Bone marrow (tissue), 2 donors: ENCODE measurements around the gene VEZT.
"Not testable (repeated sequence)": the region's sequence is repeated elsewhere in the genome, so short reads cannot be mapped to it uniquely, and the experiment has no call there.

ENCODE experiments used
- DNase-seq, 2 donors: peaks; one replicate each; lab custom pipeline; 2025; lab: John Stamatoyannopoulos, UW

Gene VEZT

DNA sequence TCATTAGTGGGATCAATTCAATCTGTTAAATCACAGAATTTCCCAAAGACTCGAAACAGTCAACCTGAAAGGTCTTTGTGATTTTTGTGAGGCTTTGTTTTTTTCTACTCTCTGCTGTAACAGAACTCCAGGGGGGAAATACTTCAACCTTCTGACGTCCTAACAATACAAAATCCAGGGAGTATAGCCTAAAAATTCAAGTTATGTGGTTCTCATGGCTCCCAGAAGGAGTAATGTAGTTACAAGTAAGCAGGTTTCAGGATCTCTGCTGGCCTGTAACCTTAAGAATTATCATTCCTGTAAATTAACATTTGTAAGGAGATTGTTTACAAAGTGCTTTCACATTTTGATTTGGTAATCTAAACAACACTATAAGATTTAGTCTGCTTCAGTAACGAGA, 39.9 kb downstream of the VEZT start:
- DNase-seq = no peak

DNA sequence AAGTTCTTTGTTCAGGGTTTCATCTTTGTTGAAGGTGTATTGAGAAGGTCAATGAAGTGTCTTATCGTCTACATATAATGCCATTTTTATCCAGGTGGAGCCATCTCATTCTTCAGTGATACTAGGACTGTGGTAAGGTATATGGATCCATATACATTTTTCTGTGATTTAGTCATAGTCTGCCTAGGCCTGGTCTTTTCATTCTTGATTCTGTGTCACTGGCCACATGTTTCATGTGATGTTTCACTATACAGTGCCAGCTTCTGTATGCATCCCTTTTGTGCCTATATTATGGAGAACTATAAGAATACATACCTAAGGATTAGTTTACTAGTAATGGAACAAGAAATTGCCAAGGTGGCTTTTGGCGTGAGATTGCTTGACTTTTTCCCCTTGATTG, 40.5 kb downstream of the VEZT start:
- no peak for DNase-seq

DNA sequence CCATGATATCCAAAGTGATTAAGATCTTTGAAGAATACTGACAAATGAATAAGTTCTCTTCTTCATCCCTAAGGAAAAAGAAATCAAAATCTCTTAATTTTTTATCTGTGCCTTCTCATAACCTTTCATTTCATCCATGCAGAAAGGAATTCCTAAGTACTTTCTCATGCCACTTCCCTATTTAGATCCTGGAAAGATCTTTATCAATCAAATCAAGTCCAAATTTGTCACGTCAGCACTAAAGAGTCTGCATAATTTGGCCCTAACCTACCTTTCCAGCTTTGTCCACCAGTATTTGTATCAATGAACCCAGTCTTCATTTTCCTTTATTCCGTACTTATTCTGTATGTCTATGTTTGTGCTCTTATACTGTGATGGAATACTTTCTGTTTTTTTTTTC, 41.2 kb downstream of the VEZT start:
- DNase-seq = no peak

DNA sequence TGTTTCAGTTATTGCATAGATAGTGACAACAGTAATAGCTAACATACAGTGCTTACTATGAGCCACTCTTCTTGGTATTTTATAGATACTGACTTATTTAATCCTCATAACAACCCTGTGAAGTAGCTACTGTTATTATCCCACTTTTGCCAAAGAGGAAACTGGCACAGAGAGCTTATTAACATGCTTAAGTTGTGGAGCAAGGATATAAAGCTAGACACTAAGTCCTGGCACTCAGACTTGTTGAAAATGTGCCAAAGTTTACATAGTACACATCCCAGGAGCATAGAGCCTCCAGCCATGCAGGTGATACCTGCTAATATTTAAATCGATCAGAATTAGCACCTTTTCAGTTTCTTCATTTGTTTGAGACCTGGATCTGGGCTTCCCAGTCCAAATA, 41.8 kb downstream of the VEZT start:
- DNase-seq = no peak

DNA sequence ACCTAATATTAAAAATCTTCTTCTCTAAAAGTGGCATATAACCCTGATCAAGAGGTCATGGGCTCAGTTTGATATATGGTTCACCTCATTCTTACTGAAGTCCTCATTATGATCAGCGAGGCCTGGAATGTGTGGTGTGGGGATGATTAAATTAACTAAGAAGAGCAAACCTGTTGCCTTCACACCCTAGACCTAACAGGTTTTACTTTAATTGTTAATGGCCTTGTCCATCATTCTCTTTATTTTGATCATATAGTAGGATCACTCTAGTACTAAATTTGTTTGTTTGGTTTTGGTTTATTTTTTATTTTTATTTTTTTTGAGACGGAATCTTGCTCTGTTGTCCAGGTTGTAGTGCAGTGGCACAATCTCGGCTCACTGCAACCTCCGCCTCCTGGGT, 43.5 kb downstream of the VEZT start:
- no peak for DNase-seq

DNA sequence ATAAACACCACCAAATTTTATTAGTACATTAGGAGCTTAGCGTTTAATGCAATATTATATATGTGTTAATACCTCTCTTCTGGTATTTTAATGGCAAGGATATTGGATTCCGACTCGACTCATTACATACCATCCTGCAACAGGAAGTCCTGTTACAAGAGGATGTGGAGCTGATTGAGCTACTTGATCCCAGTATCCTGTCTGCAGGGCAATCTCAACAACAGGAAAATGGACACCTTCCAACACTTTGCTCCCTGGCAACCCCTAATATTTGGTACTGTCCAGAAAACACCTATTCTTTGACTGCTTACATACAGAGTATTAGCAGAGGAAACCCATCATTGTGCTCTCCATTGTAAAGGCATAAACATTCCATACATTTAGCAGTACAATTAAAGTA, 45.2 kb downstream of the VEZT start:
- no peak for DNase-seq

DNA sequence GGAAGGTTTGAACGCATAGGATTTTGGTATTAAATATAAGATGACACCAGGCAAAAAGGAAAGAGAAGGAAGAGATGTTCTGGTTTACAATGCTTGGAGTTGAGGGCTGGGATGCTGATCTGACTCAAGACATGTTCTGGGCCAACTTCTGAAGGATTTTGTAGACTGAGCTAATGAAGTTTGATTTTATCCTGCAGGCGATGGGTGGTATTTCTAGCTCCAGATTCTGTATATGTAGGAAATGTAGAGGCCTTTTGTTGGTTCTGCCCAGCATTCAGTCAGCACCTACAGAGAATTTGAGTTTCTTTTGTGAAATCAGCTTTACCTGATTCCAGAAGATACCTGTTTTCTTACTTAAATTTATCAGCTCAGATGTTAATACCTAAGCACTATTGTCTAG, 48.2 kb downstream of the VEZT start:
- DNase-seq = no peak

DNA sequence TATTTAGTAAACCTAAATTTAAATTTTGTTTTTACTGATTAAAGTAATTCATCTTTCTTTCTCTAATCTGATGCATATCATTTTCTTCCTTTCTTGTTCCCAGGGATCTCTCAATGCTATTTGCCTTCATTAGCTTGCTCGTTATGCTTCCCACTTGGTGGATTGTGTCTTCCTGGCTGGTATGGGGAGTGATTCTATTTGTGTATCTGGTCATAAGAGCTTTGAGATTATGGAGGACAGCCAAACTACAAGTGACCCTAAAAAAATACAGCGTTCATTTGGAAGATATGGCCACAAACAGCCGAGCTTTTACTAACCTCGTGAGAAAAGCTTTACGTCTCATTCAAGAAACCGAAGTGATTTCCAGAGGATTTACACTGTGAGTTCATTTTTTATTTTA, 48.6 kb downstream of the VEZT start:
- no peak for DNase-seq

DNA sequence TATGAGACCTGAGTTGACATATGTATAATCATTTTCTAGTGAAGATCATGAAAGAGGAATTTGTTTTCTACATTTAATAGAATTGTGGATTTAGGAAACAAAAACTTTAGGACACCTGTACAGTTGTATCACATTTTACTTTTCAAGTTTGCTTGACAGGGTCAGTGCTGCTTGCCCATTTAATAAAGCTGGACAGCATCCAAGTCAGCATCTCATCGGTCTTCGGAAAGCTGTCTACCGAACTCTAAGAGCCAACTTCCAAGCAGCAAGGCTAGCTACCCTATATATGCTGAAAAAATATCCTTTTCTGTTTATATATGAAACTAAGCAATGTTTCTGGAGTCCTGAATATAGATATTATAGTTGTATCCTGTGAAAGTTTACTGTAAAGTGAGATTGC, 52.3 kb downstream of the VEZT start:
- DNase-seq = no peak

DNA sequence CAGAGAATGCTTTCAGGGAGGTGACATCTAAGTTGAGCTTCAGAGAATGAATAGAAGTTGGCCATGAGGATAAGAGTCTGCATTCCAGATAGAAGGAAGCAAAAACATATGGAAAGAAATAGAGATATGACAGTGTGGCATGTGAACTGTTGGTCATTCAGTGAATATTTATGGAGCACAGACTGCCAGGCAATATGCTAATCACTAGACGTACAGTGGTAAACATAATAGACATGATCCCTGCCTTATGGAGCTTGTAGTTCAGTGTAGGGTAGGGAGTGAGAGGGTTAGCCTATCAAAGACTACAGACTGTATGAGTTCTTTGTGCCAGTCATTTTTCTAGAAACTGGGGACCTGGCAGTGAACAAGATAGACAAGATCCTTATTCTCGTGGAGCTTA, 53.9 kb downstream of the VEZT start:
- DNase-seq = no peak

DNA sequence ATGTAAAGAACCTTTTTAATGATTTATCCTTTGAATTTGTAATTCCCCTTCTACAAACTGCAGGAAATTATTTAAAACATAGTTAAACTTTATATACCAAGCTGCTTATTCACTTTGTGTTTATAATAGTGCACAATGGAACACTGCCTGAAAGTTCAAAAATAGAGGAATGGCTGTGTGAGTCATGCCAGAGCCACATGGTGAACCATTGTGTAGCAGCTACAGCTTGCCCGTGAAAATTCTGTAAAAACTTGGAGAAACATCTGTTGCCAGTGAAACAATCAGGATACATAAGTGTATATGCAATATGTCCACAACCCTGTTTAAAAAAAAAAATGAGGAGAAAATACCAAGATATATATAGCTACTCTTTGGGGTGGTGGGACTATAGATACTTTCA, 59.5 kb downstream of the VEZT start:
- no peak for DNase-seq

DNA sequence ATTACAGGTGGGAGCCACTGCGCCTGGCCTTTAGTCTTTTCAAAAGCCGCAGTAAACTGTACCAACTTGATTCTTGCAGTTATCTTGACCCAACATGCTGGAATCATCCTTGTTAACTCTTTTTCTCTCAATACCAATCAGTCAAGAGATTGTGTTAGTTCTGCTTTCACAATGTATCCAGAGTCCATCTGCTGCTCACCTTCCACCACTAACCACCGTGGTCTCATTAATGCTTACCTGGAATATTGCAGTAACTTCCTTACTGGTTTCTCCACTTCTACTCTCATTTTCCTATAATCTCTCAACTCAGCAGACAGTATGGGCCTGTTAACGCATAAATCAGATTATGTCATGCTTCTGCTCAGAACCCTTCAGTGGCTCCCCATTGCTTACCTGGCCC, 62.2 kb downstream of the VEZT start:
- DNase-seq = no peak

DNA sequence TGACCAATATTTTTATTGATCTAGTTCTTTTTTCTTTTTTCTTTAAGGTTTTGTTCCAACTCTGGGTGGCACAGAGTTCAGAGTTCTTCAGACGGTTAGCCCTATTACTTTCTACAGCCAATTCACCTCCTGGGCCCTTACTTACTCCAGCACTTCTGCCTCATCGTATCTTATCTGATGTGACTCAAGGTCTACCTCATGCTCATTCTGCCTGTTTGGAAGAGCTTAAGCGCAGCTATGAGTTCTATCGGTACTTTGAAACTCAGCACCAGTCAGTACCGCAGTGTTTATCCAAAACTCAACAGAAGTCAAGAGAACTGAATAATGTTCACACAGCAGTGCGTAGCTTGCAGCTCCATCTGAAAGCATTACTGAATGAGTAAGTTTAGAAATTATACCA, 64.7 kb downstream of the VEZT start:
- no peak for DNase-seq

DNA sequence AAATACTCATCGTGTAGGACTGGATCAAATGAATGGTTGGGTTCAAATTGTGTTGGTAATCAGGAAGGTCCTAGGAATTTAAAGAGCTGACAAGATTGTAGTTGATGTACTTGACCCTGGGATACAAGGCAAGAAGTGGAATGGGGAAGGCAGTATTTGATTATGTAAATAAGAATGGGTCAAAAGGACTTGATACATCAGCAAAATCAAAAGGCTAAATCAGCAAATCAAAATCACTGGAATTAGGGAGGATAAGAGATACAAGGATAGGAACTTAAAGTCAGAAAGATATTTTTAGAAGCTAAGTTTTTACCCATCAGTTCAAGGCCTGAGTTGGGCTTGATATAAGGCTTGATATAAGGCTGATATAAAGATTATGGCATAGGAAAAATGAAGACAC, 65.8 kb downstream of the VEZT start:
- no peak for DNase-seq

DNA sequence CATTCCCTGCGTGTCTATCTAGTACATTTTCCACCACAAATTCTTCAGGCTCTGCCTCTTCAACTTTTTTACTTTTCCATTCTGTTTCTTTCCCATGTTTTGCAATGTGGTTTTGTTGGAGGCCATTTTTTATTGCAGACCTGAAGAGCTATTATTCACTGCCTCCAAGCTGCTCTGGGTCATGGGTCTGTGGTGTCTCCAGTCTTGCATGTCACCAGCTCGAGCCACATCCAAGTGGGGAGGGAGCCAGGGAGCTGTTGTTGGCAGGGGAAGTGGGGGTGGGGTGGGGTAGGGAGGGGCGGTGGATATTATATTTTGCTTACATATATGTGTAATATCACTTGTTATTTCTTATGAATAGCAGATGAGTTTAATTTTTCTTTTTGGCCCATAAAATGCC, 69.1 kb downstream of the VEZT start:
- DNase-seq = no peak

DNA sequence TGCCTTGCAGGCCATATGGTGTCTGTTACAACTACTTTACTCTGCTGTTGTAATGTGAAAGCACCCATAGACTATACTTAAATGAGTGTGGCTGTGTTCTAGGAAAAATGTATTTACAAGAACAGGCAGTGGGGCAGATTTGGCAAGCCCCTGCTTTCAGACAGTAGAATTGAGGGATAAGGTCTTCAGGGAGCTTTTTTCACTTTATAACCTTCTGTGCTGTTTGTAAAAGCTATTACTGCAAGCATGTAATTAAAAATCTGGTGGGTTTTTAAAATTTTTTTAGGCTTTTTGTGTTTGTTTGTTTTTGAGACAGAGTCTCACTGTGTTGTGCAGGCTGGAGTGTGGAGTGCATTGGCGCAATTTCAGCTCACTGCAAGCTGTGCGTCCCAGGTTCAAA, 73.9 kb downstream of the VEZT start:
- DNase-seq = no peak

DNA sequence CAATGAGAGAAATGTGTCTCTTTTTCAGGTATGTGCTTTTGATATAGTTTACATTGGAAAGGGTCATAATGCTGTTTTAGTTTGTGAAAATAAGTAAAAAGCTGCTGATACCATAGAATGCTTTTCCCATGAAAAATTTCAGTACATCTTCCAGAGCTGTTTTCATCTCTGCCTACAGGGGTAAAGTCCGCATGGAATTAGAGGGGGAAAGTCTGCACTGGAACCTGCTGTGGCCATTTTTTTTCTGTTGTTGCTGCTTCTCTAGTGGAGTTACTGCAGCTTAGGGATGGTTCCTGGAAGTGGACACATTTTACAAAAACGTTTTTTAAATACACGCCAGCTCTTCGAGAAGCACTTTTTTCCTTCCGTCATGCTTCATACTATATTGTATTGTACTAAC, 81.3 kb downstream of the VEZT start:
- no peak for DNase-seq

DNA sequence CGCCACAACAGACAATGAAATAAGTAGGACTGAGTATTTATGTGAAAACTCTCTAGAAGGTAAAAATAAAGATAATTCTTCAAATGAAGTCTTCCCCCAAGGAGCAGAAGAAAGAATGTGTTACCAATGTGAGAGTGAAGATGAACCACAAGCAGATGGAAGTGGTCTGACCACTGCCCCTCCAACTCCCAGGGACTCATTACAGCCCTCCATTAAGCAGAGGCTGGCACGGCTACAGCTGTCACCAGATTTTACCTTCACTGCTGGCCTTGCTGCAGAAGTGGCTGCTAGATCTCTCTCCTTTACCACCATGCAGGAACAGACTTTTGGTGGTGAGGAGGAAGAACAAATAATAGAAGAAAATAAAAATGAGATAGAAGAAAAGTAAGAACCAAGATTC, 82.7 kb downstream of the VEZT start:
- no peak for DNase-seq

DNA sequence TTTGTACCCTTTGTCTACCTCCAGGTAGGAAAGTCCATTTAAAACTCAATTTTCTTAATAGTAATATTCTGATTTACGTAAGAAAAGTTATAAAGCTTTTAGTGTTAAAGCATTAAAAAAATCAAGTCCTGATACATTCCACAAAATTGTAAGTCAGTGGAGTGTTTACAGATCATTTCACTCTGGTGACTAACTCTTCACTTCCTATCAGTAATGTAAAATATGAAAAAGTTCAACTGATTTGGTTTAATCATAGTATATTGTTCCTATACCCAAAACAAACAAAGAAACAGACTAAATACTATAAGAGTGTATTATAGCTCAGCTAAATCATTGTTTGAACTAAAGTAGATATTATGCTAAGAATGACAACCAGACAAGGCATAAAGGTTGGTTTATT, 85.9 kb downstream of the VEZT start:
- no peak for DNase-seq

DNA sequence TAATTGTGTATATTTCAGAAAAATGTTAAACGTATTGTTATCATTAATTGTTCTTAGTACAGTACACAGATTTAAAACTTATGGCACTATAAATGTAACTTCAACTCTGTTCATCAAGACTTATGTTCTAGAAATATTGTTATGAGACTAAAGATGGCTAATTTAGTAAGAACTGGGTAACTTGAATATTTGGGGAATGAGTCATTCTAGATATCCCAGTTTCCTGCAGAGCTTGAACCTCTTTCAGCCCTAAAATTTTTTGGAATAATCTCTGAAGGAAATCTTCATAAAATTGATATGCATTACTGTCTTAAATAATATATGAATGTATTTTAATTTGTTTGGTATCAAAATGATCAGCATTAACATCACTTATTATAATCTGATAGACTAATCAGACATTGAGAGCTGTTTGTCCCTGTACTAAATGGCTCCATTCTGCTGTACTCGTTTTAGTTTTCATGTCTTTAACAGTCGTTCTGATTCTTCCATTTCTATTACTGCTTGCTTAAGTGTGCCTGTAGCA, 87.1 kb downstream of the VEZT start:
- DNase-seq = no peak

DNA sequence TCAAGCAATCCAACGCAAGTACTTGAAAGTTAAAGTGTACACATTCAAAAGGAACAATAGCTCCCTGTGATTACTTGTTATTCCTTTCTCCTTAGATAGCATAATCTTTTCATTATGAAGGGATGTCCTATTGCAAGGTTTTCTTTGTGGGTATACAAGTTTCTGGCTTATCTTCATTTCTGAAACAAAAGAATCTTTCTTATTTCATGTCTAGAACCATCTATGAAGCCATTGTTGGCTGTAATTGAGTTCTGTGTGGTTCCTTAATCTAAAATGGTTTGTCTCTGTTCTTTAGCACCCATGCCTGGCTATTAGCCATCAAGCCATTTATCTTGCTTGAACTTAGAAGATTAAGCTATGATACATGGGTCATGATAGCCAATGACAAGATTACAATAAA, 95.0 kb downstream of the VEZT start:
- no peak for DNase-seq

DNA sequence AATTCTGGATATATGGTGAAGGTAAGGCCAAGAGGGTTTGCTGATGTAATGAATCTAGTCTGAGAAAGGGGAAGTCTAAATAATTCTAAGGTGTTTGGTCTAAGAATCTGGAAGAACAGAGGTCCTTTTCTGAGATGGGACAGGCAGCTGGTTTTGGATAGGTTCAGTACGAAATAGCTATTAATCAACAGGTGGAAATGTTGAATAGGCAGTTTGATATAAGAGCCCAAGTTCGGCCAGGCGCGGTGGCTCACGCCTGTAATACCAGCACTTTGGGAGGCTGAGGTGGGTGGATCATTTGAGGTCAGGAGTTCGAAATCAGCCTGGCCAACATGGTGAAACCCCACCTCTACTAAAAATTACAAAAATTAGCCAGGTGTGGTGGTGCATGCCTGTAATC, 97.1 kb downstream of the VEZT start:
- not testable (repeated sequence) for DNase-seq

DNA sequence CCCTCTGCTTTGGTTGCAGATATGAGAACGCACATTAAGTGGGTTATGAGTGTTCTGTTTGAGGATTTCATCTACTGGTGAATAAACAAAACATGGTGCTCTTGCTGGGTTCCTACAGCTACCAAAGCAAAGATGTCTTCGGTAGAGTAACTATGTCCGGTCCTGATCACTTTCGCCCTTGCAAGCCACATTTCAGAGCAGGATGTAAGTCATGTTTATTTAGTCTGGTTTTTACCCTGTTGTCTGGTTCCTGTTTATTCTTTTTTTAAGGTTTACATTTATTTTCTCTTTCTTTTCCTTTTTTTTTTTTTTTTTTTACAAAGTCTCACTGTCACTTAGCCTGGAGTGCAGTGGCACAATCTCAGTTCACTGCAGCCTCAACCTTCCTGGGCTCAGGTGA, 99.2 kb downstream of the VEZT start:
- no peak for DNase-seq

DNA sequence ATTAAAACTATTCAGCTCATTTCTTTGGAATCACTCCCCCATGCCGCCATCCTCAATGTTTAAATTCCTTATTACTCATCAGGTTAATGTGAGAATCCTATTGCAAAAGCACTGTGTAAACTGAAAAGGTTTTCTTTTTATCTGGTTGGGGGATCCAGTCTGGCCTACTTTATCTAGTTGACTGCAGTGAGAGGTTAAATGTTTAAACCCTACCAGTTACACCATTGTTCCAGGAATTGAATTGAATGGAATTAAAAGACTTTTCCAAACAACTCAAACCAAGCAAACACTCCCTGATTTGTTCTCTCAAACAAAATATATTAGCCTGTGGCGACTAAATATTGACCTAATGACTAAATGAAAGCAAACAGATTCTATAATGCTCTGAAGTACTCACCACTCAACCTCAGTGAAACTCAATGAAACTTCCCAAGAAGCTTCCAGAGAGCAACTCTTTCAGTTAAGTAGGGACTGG, 100.5 kb downstream of the VEZT start:
- no peak for DNase-seq

DNA sequence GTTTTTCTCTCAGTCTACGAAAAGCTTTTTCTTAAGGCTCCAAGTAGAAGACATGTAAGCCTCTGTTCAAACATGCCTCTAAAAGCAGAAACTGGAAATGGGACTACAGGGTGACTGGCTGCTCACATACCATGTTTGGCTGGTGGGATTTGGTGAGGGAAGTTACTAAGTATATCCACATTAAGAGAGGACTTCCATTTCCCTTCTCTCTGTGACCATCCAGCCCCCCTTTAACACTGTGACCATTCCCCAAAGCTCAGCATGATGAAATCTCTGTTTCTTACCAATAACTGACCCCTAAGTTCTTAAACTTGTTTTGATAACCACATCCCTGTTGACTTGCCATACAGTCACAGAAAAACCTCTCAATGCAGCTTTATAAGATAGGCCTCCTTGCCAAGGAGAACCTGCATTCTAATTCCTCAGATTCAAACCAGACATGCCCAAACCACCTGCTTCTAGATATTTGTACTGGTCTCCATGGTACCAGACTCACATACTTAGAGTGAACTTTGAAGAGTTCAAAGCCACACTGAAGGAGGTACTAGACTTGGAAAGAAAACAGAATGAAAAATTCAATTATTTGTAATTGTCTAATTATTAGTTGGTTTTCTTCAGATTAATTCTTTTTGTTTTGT, 102.2 kb downstream of the VEZT start:
- no peak for DNase-seq
